Panc1 (cell line): Measurements from ENCODE around the gene ADAMTS14. TPM values are rescaled to one million over a fixed set of nuclear protein-coding genes. Genes with fewer than 3 reads are reported as not detected.

Experiments
- ATAC-seq: fragments of 200-7000 bp; cut with Tn5 transposase; 2 replicates; pipeline ENCODE4 v1.9.1; 2020; ENCODE audit warnings: mild to moderate bottlenecking, moderate library complexity
- BruUV-seq: library from RNA; stranded (reverse); fragments of 400-500 nt; replicated peaks from 2 replicates; lab custom pipeline; 2021; lab: Mats Ljungman, UMichigan
- CTCF ChIA-PET: fragments of 300-600 bp; sonication (Branson Sonifier 250); formaldehyde crosslinking; loops from one replicate; lab custom pipeline; 2022; ENCODE audit warnings: antibody characterized with exemption; lab: Charles Lee
- POLR2A ChIA-PET: fragments of 300-600 bp; sonication (Branson Sonifier 250); formaldehyde crosslinking; loops from one replicate; lab custom pipeline; 2022; ENCODE audit warnings: antibody characterized with exemption; lab: Charles Lee
- DNase-seq: peaks from one replicate; pipeline ENCODE4 v3.0.0-alpha.2; 2010; ENCODE audit warnings: low read depth, low spot score
- H3K27ac ChIP-seq: 2 replicates; pipeline ENCODE4 v1.5.1; 2011; ENCODE audit warnings: mild to moderate bottlenecking, low read length, inconsistent platforms
- H3K27me3 ChIP-seq: fragments of 200-500 bp; sonication (Bioruptor generic); 2 replicates; pipeline ENCODE4 v1.6.0; 2014; ENCODE audit warnings: low read length, inconsistent platforms; ENCODE audit not compliant: control insufficient read depth, insufficient read depth
- H3K36me3 ChIP-seq: fragments of 200-500 bp; sonication (Bioruptor generic); 2 replicates; pipeline ENCODE4 v1.5.1; 2014; ENCODE audit warnings: inconsistent platforms, mild to moderate bottlenecking, low read length, moderate library complexity; ENCODE audit not compliant: control insufficient read depth, insufficient read depth
- H3K4me1 ChIP-seq: 2 replicates; pipeline ENCODE4 v1.5.1; 2011; ENCODE audit warnings: inconsistent platforms, mild to moderate bottlenecking, low read length, moderate library complexity; ENCODE audit not compliant: control insufficient read depth, insufficient read depth
- H3K4me3 ChIP-seq, 2 experiments: 2 replicates each; pipeline ENCODE4 v1.5.1; 2011 to 2012; ENCODE audit warnings: low read depth in 2 of 2, low read length in 2 of 2, mild to moderate bottlenecking in 2 of 2, inconsistent platforms in 1 of 2, moderate library complexity in 1 of 2
- H3K9me3 ChIP-seq: fragments of 200-500 bp; sonication (Bioruptor generic); 2 replicates; pipeline ENCODE4 v1.5.1; 2014; ENCODE audit warnings: low read depth, mild to moderate bottlenecking, inconsistent platforms, low read length, moderate library complexity; ENCODE audit not compliant: control insufficient read depth, insufficient read depth
- POLR2AphosphoS5 ChIP-seq: IDR thresholded peaks from 2 replicates; pipeline ENCODE4 v1.6.1; 2012; ENCODE audit warnings: mild to moderate bottlenecking, low read depth, low read length, moderate library complexity
- SIN3A ChIP-seq: IDR thresholded peaks from 2 replicates; pipeline ENCODE4 v1.6.1; 2012; ENCODE audit warnings: low read depth, mild to moderate bottlenecking, low read length, moderate library complexity, borderline replicate concordance; ENCODE audit not compliant: insufficient read depth
- TCF7L2 ChIP-seq: IDR thresholded peaks from 2 replicates; pipeline ENCODE4 v1.6.1; 2011; ENCODE audit warnings: mild to moderate bottlenecking, low read depth, low read length, inconsistent platforms
- in situ Hi-C: cut with HindIII; loops from 2 replicates; pipeline ENCODE4 v1.10.0; 2016; ENCODE audit warnings: low sequenced_read_pairs, low pct_unique_long_range_greater_than_20kb
- intact Hi-C: fragments of 100-400 bp; cut with micrococcal nuclease; formaldehyde crosslinking; loops from one replicate; pipeline ENCODE4 v1.10.0; 2022; ENCODE audit not compliant: unreplicated experiment
- total RNA-seq: library from RNA; stranded (reverse); gene quantifications from one replicate; pipeline ENCODE4 v1.2.1, GENCODE V29; 2021; ENCODE audit not compliant: unreplicated experiment
- TF ChIP-seq, protein P1 (sequence below), 2 experiments: IDR thresholded peaks; 2 replicates each; pipeline ENCODE4 v1.6.1; 2011 to 2012; ENCODE audit warnings: low read depth in 2 of 2, control low read depth in 1 of 2, low read length in 1 of 2, mild to moderate bottlenecking in 1 of 2, moderate library complexity in 1 of 2; ENCODE audit not compliant: insufficient read depth in 1 of 2
- TF ChIP-seq, protein P2 (sequence below): fragments of 450-650 bp; IDR thresholded peaks from 2 replicates; pipeline ENCODE4 v1.5.1; 2017; ENCODE audit warnings: mild to moderate bottlenecking

The ADAMTS14 gene
- total RNA-seq, 1 experiment from 2014 or later = 0.67 TPM

DNA sequence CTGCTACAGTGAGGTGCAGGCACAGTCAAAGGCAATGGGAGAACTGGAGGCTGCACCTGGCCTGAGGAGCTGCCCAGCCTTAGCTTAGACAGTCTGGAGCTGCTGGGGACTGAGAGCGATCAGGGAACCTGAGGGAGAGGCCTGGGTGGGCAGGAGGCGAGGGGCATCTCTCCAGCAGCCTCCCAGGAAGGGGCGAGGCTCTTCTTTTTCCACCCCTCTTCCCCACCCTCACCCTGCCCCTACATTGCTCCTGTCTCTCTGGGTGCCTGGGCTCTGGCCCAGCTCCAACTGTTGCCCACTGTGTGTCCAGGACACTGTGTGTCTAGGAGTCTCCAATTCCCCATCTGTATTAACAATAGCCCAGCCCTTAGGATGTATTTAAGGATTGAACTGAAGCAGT is 76.0 kb downstream of the ADAMTS14 start:
- no TSS peak for BruUV-seq
- ATAC-seq = no peak
- no peak overlapping the region for H3K27ac ChIP-seq
- H3K9me3 ChIP-seq = 0 out of 2 replicates have a peak, but pooled peaks cover 4% of the 10 kb centered on the region
- ChIA-PET POLR2A (no interaction called here), CTCF (no interaction called here)
- no peak for DNase-seq
- in situ Hi-C loops = no loop called here
- no peaks in the 10 kb centered on the region for H3K27me3 ChIP-seq
- H3K4me1 ChIP-seq = no peaks in the 10 kb centered on the region
- intact Hi-C loops = no loop called here
- TF ChIP-seq TCF7L2 (no peak), SIN3A (no peak), POLR2AphosphoS5 (no peak)
- TF ChIP-seq, protein P1, sequence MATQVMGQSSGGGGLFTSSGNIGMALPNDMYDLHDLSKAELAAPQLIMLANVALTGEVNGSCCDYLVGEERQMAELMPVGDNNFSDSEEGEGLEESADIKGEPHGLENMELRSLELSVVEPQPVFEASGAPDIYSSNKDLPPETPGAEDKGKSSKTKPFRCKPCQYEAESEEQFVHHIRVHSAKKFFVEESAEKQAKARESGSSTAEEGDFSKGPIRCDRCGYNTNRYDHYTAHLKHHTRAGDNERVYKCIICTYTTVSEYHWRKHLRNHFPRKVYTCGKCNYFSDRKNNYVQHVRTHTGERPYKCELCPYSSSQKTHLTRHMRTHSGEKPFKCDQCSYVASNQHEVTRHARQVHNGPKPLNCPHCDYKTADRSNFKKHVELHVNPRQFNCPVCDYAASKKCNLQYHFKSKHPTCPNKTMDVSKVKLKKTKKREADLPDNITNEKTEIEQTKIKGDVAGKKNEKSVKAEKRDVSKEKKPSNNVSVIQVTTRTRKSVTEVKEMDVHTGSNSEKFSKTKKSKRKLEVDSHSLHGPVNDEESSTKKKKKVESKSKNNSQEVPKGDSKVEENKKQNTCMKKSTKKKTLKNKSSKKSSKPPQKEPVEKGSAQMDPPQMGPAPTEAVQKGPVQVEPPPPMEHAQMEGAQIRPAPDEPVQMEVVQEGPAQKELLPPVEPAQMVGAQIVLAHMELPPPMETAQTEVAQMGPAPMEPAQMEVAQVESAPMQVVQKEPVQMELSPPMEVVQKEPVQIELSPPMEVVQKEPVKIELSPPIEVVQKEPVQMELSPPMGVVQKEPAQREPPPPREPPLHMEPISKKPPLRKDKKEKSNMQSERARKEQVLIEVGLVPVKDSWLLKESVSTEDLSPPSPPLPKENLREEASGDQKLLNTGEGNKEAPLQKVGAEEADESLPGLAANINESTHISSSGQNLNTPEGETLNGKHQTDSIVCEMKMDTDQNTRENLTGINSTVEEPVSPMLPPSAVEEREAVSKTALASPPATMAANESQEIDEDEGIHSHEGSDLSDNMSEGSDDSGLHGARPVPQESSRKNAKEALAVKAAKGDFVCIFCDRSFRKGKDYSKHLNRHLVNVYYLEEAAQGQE (IDR thresholded peaks at IDR 0.05; ENCODE audit: insufficient read depth in 1 of 2, low read depth in 2 of 2, low read length in 1 of 2) = no peak
- TF ChIP-seq, protein P2, sequence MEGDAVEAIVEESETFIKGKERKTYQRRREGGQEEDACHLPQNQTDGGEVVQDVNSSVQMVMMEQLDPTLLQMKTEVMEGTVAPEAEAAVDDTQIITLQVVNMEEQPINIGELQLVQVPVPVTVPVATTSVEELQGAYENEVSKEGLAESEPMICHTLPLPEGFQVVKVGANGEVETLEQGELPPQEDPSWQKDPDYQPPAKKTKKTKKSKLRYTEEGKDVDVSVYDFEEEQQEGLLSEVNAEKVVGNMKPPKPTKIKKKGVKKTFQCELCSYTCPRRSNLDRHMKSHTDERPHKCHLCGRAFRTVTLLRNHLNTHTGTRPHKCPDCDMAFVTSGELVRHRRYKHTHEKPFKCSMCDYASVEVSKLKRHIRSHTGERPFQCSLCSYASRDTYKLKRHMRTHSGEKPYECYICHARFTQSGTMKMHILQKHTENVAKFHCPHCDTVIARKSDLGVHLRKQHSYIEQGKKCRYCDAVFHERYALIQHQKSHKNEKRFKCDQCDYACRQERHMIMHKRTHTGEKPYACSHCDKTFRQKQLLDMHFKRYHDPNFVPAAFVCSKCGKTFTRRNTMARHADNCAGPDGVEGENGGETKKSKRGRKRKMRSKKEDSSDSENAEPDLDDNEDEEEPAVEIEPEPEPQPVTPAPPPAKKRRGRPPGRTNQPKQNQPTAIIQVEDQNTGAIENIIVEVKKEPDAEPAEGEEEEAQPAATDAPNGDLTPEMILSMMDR = no peak
- H3K36me3 ChIP-seq = no peaks in the 10 kb centered on the region
- H3K4me3 ChIP-seq = no peak overlapping the region

DNA sequence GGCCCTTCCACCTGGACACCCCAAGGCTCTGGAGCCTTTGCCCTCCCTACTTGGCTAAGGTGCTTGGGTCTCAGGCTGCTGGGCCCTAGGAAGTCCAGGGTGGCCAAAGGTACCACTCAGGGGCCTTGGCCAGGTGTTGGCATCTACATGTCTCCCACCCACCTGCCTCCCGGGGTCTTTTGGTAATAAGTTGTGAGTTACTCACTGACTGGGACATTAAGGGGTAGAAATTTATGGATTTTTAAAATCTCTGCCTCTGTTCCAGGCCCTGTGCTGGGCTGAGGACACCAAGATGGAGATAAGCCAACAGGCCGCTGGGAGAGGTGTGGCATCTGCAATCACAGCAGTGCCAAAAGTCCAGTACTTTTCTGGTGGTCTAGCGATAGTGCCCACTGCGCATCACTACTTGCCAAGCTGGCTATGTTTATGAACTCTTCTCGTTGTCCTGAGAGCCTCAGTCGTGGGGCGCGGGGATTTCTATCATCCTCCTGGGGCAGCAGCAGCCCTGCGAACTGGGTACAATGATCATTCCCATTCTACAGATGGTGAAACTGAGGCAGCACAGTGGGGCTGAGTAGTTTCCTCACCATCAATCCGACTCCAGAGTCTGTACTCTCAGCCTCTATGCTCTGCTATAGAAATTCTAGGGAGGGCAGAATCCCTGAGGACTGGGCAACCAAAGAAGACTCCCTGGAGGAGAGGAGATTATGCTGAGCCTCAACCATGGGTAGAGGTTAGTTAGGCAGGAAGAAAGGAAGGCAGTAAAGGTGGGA is 76.7 kb downstream of the ADAMTS14 start:
- Histone ChIP-seq H3K36me3 (no peaks in the 10 kb centered on the region), H3K27ac (no peak overlapping the region), H3K9me3 (0 out of 2 replicates have a peak, but pooled peaks cover 4% of the 10 kb centered on the region), H3K4me3 (no peak overlapping the region), H3K27me3 (no peaks in the 10 kb centered on the region), H3K4me1 (no peaks in the 10 kb centered on the region)
- ATAC-seq (no peak), DNase-seq (no peak)
- ChIA-PET POLR2A (no interaction called here), CTCF (no interaction called here)
- BruUV-seq = no TSS peak
- TF ChIP-seq, protein P2 = no peak
- TF ChIP-seq, protein P1 (IDR thresholded peaks at IDR 0.05; ENCODE audit: insufficient read depth in 1 of 2, low read depth in 2 of 2, low read length in 1 of 2) = no peak
- no peak for TF ChIP-seq TCF7L2
- no peak for TF ChIP-seq SIN3A
- intact Hi-C loops = no loop called here
- in situ Hi-C loops = no loop called here
